SK-N-SH treated with all-trans-retinoic acid at 6 μM for 48 hours (cell line): ENCODE measurements around the gene ANKRD33B.

Experiments
- ATAC-seq: fragments of 200-7000 bp; cut with Tn5 transposase; 3 replicates; pipeline ENCODE4 v1.9.1; 2020; ENCODE audit warnings: mild to moderate bottlenecking, moderate library complexity
- ARNTL ChIP-seq: fragments of 450-650 bp; formaldehyde crosslinking; IDR thresholded peaks from 2 replicates; pipeline ENCODE4 v1.5.0; 2020; ENCODE audit warnings: low read depth, mild to moderate bottlenecking, moderate library complexity, borderline replicate concordance
- BACH2 ChIP-seq: fragments of 250-450 bp; sonication (Bioruptor Pico); IDR thresholded peaks from 2 replicates; pipeline ENCODE4 v1.9.0; 2021; ENCODE audit warnings: mild to moderate bottlenecking, borderline replicate concordance
- CREB5 ChIP-seq: fragments of 250-450 bp; sonication (Bioruptor Pico); IDR thresholded peaks from 2 replicates; pipeline ENCODE4 v1.5.1; 2020; ENCODE audit warnings: low read depth, mild to moderate bottlenecking, moderate library complexity
- CSDC2 ChIP-seq: fragments of 250-450 bp; sonication (Bioruptor Pico); IDR thresholded peaks from 2 replicates; pipeline ENCODE4 v1.5.0; 2020; ENCODE audit warnings: mild to moderate bottlenecking, moderate library complexity
- CSRNP3 ChIP-seq: fragments of 250-450 bp; sonication (Bioruptor Pico); IDR thresholded peaks from 2 replicates; pipeline ENCODE4 v1.5.1; 2021; ENCODE audit warnings: mild to moderate bottlenecking, moderate library complexity
- ESRRG ChIP-seq: fragments of 250-450 bp; sonication (Bioruptor Pico); IDR thresholded peaks from 2 replicates; pipeline ENCODE4 v1.6.1; 2021; ENCODE audit warnings: mild to moderate bottlenecking
- GLIS3 ChIP-seq: fragments of 250-450 bp; sonication (Bioruptor Pico); IDR thresholded peaks from 2 replicates; pipeline ENCODE4 v1.5.0; 2020; ENCODE audit warnings: mild to moderate bottlenecking, moderate library complexity
- ISL1 ChIP-seq: fragments of 250-450 bp; sonication (Bioruptor Pico); IDR thresholded peaks from 2 replicates; pipeline ENCODE4 v2.1.2; 2022; ENCODE audit warnings: mild to moderate bottlenecking, moderate library complexity
- OSR1 ChIP-seq: fragments of 250-450 bp; sonication (Bioruptor Pico); IDR thresholded peaks from 2 replicates; pipeline ENCODE4 v1.8.0; 2022; ENCODE audit warnings: moderate library complexity, mild to moderate bottlenecking, inconsistent platforms
- PATZ1 ChIP-seq: fragments of 250-450 bp; sonication (Bioruptor Pico); IDR thresholded peaks from 2 replicates; pipeline ENCODE4 v1.8.0; 2020; ENCODE audit warnings: mild to moderate bottlenecking, moderate library complexity, borderline replicate concordance
- POU6F1 ChIP-seq: fragments of 250-450 bp; sonication (Bioruptor Pico); IDR thresholded peaks from 2 replicates; pipeline ENCODE4 v1.8.0; 2021; ENCODE audit warnings: low read depth, mild to moderate bottlenecking, moderate library complexity, borderline replicate concordance
- PPARA ChIP-seq: fragments of 250-450 bp; sonication (Bioruptor Pico); IDR thresholded peaks from 2 replicates; pipeline ENCODE4 v1.5.0; 2020; ENCODE audit warnings: mild to moderate bottlenecking, borderline replicate concordance
- RARB ChIP-seq: fragments of 250-450 bp; sonication (Bioruptor Pico); IDR thresholded peaks from 2 replicates; pipeline ENCODE4 v1.8.0; 2021; ENCODE audit warnings: mild to moderate bottlenecking, moderate library complexity
- SNAI2 ChIP-seq: fragments of 250-450 bp; sonication (Bioruptor Pico); IDR thresholded peaks from 2 replicates; pipeline ENCODE4 v1.5.0; 2020; ENCODE audit warnings: mild to moderate bottlenecking, moderate library complexity
- TCF4 ChIP-seq: fragments of 250-450 bp; sonication (Bioruptor Pico); IDR thresholded peaks from 2 replicates; pipeline ENCODE4 v1.8.0; 2021; ENCODE audit warnings: mild to moderate bottlenecking, moderate library complexity, borderline replicate concordance
- TOX ChIP-seq: fragments of 250-450 bp; sonication (Bioruptor Pico); IDR thresholded peaks from 2 replicates; pipeline ENCODE4 v1.8.0; 2021; ENCODE audit warnings: mild to moderate bottlenecking, moderate library complexity, borderline replicate concordance
- TSHZ2 ChIP-seq: fragments of 250-450 bp; sonication (Bioruptor Pico); IDR thresholded peaks from 2 replicates; pipeline ENCODE4 v1.5.0; 2020; ENCODE audit warnings: mild to moderate bottlenecking, moderate library complexity
- ZC3H10 ChIP-seq: fragments of 250-450 bp; sonication (Bioruptor Pico); IDR thresholded peaks from 2 replicates; pipeline ENCODE4 v1.5.1; 2021; ENCODE audit warnings: mild to moderate bottlenecking, moderate library complexity
- ZFP3 ChIP-seq: fragments of 250-450 bp; sonication (Bioruptor Pico); IDR thresholded peaks from 2 replicates; pipeline ENCODE4 v1.5.0; 2020; ENCODE audit warnings: mild to moderate bottlenecking, moderate library complexity
- ZFP30 ChIP-seq: fragments of 450-650 bp; formaldehyde crosslinking; IDR thresholded peaks from 2 replicates; pipeline ENCODE4 v1.5.0; 2022; ENCODE audit warnings: mild to moderate bottlenecking, moderate library complexity
- ZNF70 ChIP-seq: fragments of 450-650 bp; formaldehyde crosslinking; IDR thresholded peaks from 2 replicates; pipeline ENCODE4 v1.5.0; 2020; ENCODE audit warnings: mild to moderate bottlenecking, moderate library complexity

The ANKRD33B gene

GRCh38 chr5:10695055-10695649, 131.3 kb downstream of the ANKRD33B start:
- no peak for TF ChIP-seq TOX
- no peak for TF ChIP-seq ZC3H10
- no peak for TF ChIP-seq CREB5 (CRISPR knock-in tag)
- peak; percentile 78 for ATAC-seq

- ATAC-seq: no peak
- TF ChIP-seq PATZ1: no peak
- no peak for TF ChIP-seq TOX
- TF ChIP-seq BACH2: no peak
- TF ChIP-seq CSDC2 (CRISPR knock-in tag): no peak
- TF ChIP-seq ARNTL (CRISPR knock-in tag): no peak
- no peak for TF ChIP-seq TCF4 (CRISPR knock-in tag)
- no peak for TF ChIP-seq RARB (CRISPR knock-in tag)
- no peak for TF ChIP-seq GLIS3 (CRISPR knock-in tag)
- TF ChIP-seq ZNF70 (CRISPR knock-in tag): no peak
- TF ChIP-seq ESRRG (CRISPR knock-in tag): no peak
- TF ChIP-seq, all 23 proteins: peak for 0
Observed at GRCh38 chr5:10695759-10696543, 132.1 kb downstream of the ANKRD33B start.

GRCh38 chr5:10699281-10699874, 135.5 kb downstream of the ANKRD33B start:
- no peak for TF ChIP-seq TOX
- TF ChIP-seq SNAI2 (CRISPR knock-in tag): no peak
- no peak for TF ChIP-seq ZNF70 (CRISPR knock-in tag)
- TF ChIP-seq ZC3H10: no peak
- TF ChIP-seq ESRRG (CRISPR knock-in tag): no peak
- no peak for TF ChIP-seq BACH2
- no peak for TF ChIP-seq PPARA (CRISPR knock-in tag)
- no peak for TF ChIP-seq PATZ1
- TF ChIP-seq POU6F1 (CRISPR knock-in tag): no peak
- TF ChIP-seq TSHZ2 (CRISPR knock-in tag): no peak
- TF ChIP-seq ZFP3: no peak
- no peak for TF ChIP-seq TCF4 (CRISPR knock-in tag)
- TF ChIP-seq CSRNP3 (CRISPR knock-in tag): no peak
- no peak for TF ChIP-seq ARNTL (CRISPR knock-in tag)
- TF ChIP-seq ISL1 (CRISPR knock-in tag): no peak
- TF ChIP-seq ZFP30 (CRISPR knock-in tag): no peak
- no peak for TF ChIP-seq CSDC2 (CRISPR knock-in tag)
- TF ChIP-seq RARB (CRISPR knock-in tag): no peak
- no peak for TF ChIP-seq OSR1 (CRISPR knock-in tag)

More at GRCh38 chr5:10699281-10699874, 135.5 kb downstream of the ANKRD33B start:
- ATAC-seq: no peak
